HCT116 (cell line): ENCODE results near the gene AQP4. TPM values are rescaled to one million over a fixed set of nuclear protein-coding genes. Genes with fewer than 3 reads are reported as not detected.

ENCODE experiments used
- ATAC-seq: fragments of 200-7000 bp; cut with Tn5 transposase; 2 replicates; pipeline ENCODE4 v1.9.1; 2020; ENCODE audit warnings: mild to moderate bottlenecking, moderate library complexity
- BruUV-seq: library from RNA; stranded (reverse); fragments of 400-500 nt; replicated peaks from 2 replicates; lab custom pipeline; 2021; lab: Mats Ljungman, UMichigan
- CTCF ChIA-PET: fragments of 300-600 bp; sonication (Branson Sonifier 250); formaldehyde crosslinking; loops from one replicate; lab custom pipeline; 2021; ENCODE audit warnings: antibody characterized with exemption; lab: Charles Lee
- POLR2A ChIA-PET: fragments of 300-600, 350-600 bp; sonication (Branson Sonifier 250); formaldehyde crosslinking; loops from one replicate; lab custom pipeline; 2021; ENCODE audit warnings: antibody characterized with exemption; lab: Charles Lee
- RAD21 ChIA-PET, 2 experiments: fragments of 300-600 bp; sonication (Branson Sonifier 250); formaldehyde crosslinking; loops; one replicate each; lab custom pipeline; 2023; ENCODE audit warnings: low total read pairs in 2 of 2; ENCODE audit not compliant: uncharacterized antibody in 2 of 2, unreplicated experiment in 2 of 2, low non-redundant PET in 1 of 2; lab: Charles Lee
- DNase-seq: peaks from one replicate; pipeline ENCODE4 v3.0.0-alpha.2; 2010; ENCODE audit warnings: low read depth, low spot score
- H2AFZ ChIP-seq: fragments of 200-600 bp; shearing (Covaris generic), sonication (generic); 2 replicates; pipeline ENCODE4 v1.6.1; 2017; ENCODE audit warnings: low read depth, mixed run types, mixed read lengths, antibody characterized with exemption, low read length; ENCODE audit not compliant: poor library complexity, severe bottlenecking
- H3K27ac ChIP-seq: 2 replicates; pipeline ENCODE4 v1.5.1; 2012; ENCODE audit warnings: low read depth, low read length
- H3K27me3 ChIP-seq: fragments of 200-600 bp; sonication (generic); 2 replicates; pipeline ENCODE4 v1.6.1; 2016; ENCODE audit warnings: mixed run types, low read length, mixed read lengths; ENCODE audit not compliant: insufficient read depth
- H3K36me3 ChIP-seq, 2 experiments: fragments of 200-500 bp in 1 of 2; fragments of 200-600 bp in 1 of 2; sonication (Bioruptor generic) in 1 of 2; sonication (generic) in 1 of 2; 2 replicates each; pipeline versions ENCODE4 v1.5.1 to v1.6.1; 2014 to 2016; ENCODE audit warnings: low read length in 2 of 2, inconsistent platforms in 1 of 2, mixed read lengths in 1 of 2, mixed run types in 1 of 2; ENCODE audit not compliant: insufficient read depth in 2 of 2, control insufficient read depth in 1 of 2
- H3K4me1 ChIP-seq, 2 experiments: fragments of 200-600 bp in 1 of 2; sonication (generic) in 1 of 2; 2 replicates each; pipeline versions ENCODE4 v1.5.1 to v1.6.1; 2012 to 2017; ENCODE audit warnings: low read length in 2 of 2, inconsistent platforms in 1 of 2, mild to moderate bottlenecking in 1 of 2, mixed read lengths in 1 of 2, mixed run types in 1 of 2, moderate library complexity in 1 of 2; ENCODE audit not compliant: insufficient read depth in 2 of 2, control insufficient read depth in 1 of 2
- H3K4me2 ChIP-seq: fragments of 200-600 bp; sonication (generic); 2 replicates; pipeline ENCODE4 v1.6.1; 2017; ENCODE audit warnings: mixed run types, low read length, mixed read lengths
- H3K4me3 ChIP-seq, 2 experiments: fragments of 200-600 bp in 1 of 2; sonication (generic) in 1 of 2; replicated peaks in 1 of 2; 2 replicates each; pipeline ENCODE4 v1.5.1; 2011 to 2016; ENCODE audit warnings: low read length in 2 of 2, control low read depth in 1 of 2, low read depth in 1 of 2, mild to moderate bottlenecking in 1 of 2, mixed read lengths in 1 of 2, mixed run types in 1 of 2
- H3K79me2 ChIP-seq: fragments of 200-600 bp; sonication (generic); 2 replicates; pipeline ENCODE4 v1.6.1; 2017; ENCODE audit warnings: mild to moderate bottlenecking, mixed run types, low read length, moderate library complexity, mixed read lengths; ENCODE audit not compliant: insufficient read depth
- H3K9ac ChIP-seq: fragments of 200-600 bp; sonication (generic); 2 replicates; pipeline ENCODE4 v1.6.1; 2016; ENCODE audit warnings: low read length, mixed read lengths
- H3K9me2 ChIP-seq: fragments of 200-600 bp; sonication (generic), shearing (Covaris generic); 2 replicates; pipeline ENCODE4 v1.6.1; 2017; ENCODE audit warnings: mixed run types, mild to moderate bottlenecking, moderate library complexity; ENCODE audit not compliant: insufficient read depth
- H3K9me3 ChIP-seq, 2 experiments: fragments of 200-500 bp in 1 of 2; fragments of 200-600 bp in 1 of 2; sonication (Bioruptor generic) in 1 of 2; sonication (generic) in 1 of 2; 2 replicates each; pipeline ENCODE4 v1.6.1; 2014 to 2017; ENCODE audit warnings: low read length in 2 of 2, mixed read lengths in 2 of 2, inconsistent platforms in 1 of 2, low read depth in 1 of 2, mild to moderate bottlenecking in 1 of 2, mixed run types in 1 of 2, moderate library complexity in 1 of 2; ENCODE audit not compliant: control insufficient read depth in 1 of 2, insufficient read depth in 1 of 2
- H4K20me1 ChIP-seq: fragments of 200-600 bp; sonication (generic), shearing (Covaris generic); 2 replicates; pipeline ENCODE4 v1.6.1; 2017; ENCODE audit warnings: mixed run types, mild to moderate bottlenecking, moderate library complexity; ENCODE audit not compliant: insufficient read depth
- CEBPB ChIP-seq: IDR thresholded peaks from 2 replicates; pipeline ENCODE4 v1.6.1; 2012; ENCODE audit warnings: low read depth
- POLR2A ChIP-seq: IDR thresholded peaks from 2 replicates; pipeline ENCODE4 v1.7.0; 2011; ENCODE audit warnings: borderline replicate concordance; ENCODE audit not compliant: insufficient read depth, insufficient read length; ENCODE audit errors: extremely low read depth
- POLR2AphosphoS5 ChIP-seq: IDR thresholded peaks from 2 replicates; pipeline ENCODE4 v1.6.1; 2011; ENCODE audit warnings: mild to moderate bottlenecking, low read depth, low read length, moderate library complexity
- RAD21 ChIP-seq: IDR thresholded peaks from 2 replicates; pipeline ENCODE4 v1.6.1; 2012; ENCODE audit warnings: low read depth, mild to moderate bottlenecking
- SP1 ChIP-seq: IDR thresholded peaks from 2 replicates; pipeline ENCODE4 v1.6.1; 2012; ENCODE audit warnings: low read depth
- intact Hi-C: fragments of 100-400 bp; cut with micrococcal nuclease; formaldehyde crosslinking; loops from 2 replicates; pipeline ENCODE4 v1.10.0; 2022
- total RNA-seq: library from RNA; stranded (reverse); gene quantifications from one replicate; pipeline ENCODE4 v1.2.1, GENCODE V29; 2021; ENCODE audit not compliant: unreplicated experiment
- TF ChIP-seq, protein P1 (sequence below), 3 experiments: fragments of 200-600 bp in 1 of 3; sonication (generic) in 1 of 3; IDR thresholded peaks in 2 of 3; conservative IDR thresholded peaks in 1 of 3; 2 replicates each; pipeline ENCODE4 v1.5.1; 2012 to 2017; ENCODE audit warnings: low read depth in 2 of 3, low read length in 2 of 3, antibody characterized with exemption in 1 of 3, borderline replicate concordance in 1 of 3, control low read depth in 1 of 3, mild to moderate bottlenecking in 1 of 3, mixed read lengths in 1 of 3, mixed run types in 1 of 3, moderate library complexity in 1 of 3; ENCODE audit not compliant: insufficient read depth in 1 of 3
- TF ChIP-seq, protein P2 (sequence below): IDR thresholded peaks from 2 replicates; pipeline ENCODE4 v1.6.1; 2012; ENCODE audit warnings: low read depth
- TF ChIP-seq, protein P3 (sequence below): IDR thresholded peaks from 2 replicates; pipeline ENCODE4 v1.6.1; 2011; ENCODE audit warnings: mild to moderate bottlenecking, low read length, moderate library complexity; ENCODE audit not compliant: insufficient replicate concordance; ENCODE audit errors: extremely low read depth

Gene AQP4
- total RNA-seq, 1 experiment from 2014 or later = 0.07 TPM

DNA sequence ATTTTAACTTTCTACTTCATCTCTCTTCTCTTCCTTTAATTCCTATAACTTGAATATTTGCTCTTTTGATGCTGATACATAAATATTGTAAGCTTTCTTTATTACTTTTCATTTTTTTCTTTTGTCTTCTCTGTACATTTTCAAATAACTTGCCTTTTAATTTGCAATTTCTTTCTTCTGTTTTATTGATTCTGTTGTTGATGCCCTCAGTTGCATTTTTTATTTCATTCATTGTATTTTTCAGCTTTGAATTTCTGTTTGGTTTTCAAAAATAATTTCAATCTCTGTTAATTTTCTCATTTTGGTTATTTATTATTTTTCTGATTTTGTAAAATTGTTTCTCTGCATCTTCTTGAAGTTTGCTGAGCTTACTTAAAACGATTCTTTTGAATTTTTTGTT, 47.0 kb downstream of the AQP4 start:
- DNase-seq (no peak), ATAC-seq (no peak)
- BruUV-seq = no TSS peak
- RAD21 ChIA-PET = no interaction called here
- H3K9me3 ChIP-seq = no peaks in the 10 kb centered on the region
- H3K4me1 ChIP-seq = no peaks in the 10 kb centered on the region
- H3K27me3 ChIP-seq = no peaks in the 10 kb centered on the region
- H3K36me3 ChIP-seq = no peaks in the 10 kb centered on the region
- no peaks in the 10 kb centered on the region for H4K20me1 ChIP-seq
- H3K9ac ChIP-seq = no peak overlapping the region
- intact Hi-C loops = no loop called here
- no peak for TF ChIP-seq CEBPB
- TF ChIP-seq POLR2AphosphoS5 = no peak
- TF ChIP-seq SP1 = no peak
- TF ChIP-seq, protein P1, sequence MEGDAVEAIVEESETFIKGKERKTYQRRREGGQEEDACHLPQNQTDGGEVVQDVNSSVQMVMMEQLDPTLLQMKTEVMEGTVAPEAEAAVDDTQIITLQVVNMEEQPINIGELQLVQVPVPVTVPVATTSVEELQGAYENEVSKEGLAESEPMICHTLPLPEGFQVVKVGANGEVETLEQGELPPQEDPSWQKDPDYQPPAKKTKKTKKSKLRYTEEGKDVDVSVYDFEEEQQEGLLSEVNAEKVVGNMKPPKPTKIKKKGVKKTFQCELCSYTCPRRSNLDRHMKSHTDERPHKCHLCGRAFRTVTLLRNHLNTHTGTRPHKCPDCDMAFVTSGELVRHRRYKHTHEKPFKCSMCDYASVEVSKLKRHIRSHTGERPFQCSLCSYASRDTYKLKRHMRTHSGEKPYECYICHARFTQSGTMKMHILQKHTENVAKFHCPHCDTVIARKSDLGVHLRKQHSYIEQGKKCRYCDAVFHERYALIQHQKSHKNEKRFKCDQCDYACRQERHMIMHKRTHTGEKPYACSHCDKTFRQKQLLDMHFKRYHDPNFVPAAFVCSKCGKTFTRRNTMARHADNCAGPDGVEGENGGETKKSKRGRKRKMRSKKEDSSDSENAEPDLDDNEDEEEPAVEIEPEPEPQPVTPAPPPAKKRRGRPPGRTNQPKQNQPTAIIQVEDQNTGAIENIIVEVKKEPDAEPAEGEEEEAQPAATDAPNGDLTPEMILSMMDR (IDR thresholded peaks at IDR 0.05 in 2 of 3, conservative IDR thresholded peaks at IDR 0.05 in 1 of 3; ENCODE audit: borderline replicate concordance in 1 of 3, insufficient read depth in 1 of 3, low read depth in 2 of 3, low read length in 2 of 3) = no peak
- TF ChIP-seq, protein P2, sequence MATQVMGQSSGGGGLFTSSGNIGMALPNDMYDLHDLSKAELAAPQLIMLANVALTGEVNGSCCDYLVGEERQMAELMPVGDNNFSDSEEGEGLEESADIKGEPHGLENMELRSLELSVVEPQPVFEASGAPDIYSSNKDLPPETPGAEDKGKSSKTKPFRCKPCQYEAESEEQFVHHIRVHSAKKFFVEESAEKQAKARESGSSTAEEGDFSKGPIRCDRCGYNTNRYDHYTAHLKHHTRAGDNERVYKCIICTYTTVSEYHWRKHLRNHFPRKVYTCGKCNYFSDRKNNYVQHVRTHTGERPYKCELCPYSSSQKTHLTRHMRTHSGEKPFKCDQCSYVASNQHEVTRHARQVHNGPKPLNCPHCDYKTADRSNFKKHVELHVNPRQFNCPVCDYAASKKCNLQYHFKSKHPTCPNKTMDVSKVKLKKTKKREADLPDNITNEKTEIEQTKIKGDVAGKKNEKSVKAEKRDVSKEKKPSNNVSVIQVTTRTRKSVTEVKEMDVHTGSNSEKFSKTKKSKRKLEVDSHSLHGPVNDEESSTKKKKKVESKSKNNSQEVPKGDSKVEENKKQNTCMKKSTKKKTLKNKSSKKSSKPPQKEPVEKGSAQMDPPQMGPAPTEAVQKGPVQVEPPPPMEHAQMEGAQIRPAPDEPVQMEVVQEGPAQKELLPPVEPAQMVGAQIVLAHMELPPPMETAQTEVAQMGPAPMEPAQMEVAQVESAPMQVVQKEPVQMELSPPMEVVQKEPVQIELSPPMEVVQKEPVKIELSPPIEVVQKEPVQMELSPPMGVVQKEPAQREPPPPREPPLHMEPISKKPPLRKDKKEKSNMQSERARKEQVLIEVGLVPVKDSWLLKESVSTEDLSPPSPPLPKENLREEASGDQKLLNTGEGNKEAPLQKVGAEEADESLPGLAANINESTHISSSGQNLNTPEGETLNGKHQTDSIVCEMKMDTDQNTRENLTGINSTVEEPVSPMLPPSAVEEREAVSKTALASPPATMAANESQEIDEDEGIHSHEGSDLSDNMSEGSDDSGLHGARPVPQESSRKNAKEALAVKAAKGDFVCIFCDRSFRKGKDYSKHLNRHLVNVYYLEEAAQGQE = no peak
- no peak for TF ChIP-seq POLR2A
- TF ChIP-seq, protein P3, sequence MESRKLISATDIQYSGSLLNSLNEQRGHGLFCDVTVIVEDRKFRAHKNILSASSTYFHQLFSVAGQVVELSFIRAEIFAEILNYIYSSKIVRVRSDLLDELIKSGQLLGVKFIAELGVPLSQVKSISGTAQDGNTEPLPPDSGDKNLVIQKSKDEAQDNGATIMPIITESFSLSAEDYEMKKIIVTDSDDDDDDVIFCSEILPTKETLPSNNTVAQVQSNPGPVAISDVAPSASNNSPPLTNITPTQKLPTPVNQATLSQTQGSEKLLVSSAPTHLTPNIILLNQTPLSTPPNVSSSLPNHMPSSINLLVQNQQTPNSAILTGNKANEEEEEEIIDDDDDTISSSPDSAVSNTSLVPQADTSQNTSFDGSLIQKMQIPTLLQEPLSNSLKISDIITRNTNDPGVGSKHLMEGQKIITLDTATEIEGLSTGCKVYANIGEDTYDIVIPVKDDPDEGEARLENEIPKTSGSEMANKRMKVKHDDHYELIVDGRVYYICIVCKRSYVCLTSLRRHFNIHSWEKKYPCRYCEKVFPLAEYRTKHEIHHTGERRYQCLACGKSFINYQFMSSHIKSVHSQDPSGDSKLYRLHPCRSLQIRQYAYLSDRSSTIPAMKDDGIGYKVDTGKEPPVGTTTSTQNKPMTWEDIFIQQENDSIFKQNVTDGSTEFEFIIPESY = no peak
- TF ChIP-seq RAD21 = no peak
- H3K4me3 ChIP-seq = no peak overlapping the region
- no peak overlapping the region for H3K27ac ChIP-seq
- CTCF ChIA-PET = no interaction called here
- POLR2A ChIA-PET = no interaction called here
- no peak overlapping the region for H2AFZ ChIP-seq
- H3K79me2 ChIP-seq = no peaks in the 10 kb centered on the region
- H3K4me2 ChIP-seq = no peak overlapping the region
- no peaks in the 10 kb centered on the region for H3K9me2 ChIP-seq
